Lower lobe of right lung (tissue), 2 donors: Measurements from ENCODE around the gene OOSP4B. TPM values are rescaled to one million over a fixed set of nuclear protein-coding genes. Genes with fewer than 3 reads are reported as not detected.

ENCODE experiments used
- ATAC-seq, 2 donors: fragments of 200-7000 bp; cut with Tn5 transposase; one replicate each; pipeline ENCODE4 v1.9.1; 2020 to 2022; ENCODE audit warnings: mild to moderate bottlenecking in 2 of 2, moderate library complexity in 2 of 2
- DNase-seq: peaks from one replicate; pipeline ENCODE4 v3.0.0-alpha.2; 2020
- H3K27ac ChIP-seq: fragments of 200-600 bp; one replicate; pipeline ENCODE4 v1.8.0; 2022
- H3K27me3 ChIP-seq: fragments of 200-600 bp; one replicate; pipeline ENCODE4 v1.8.0; 2022; ENCODE audit warnings: low read depth
- H3K36me3 ChIP-seq: fragments of 200-600 bp; one replicate; pipeline ENCODE4 v1.8.0; 2022; ENCODE audit warnings: mild to moderate bottlenecking
- H3K4me1 ChIP-seq: fragments of 200-600 bp; one replicate; pipeline ENCODE4 v1.8.0; 2022
- H3K4me3 ChIP-seq: fragments of 200-600 bp; one replicate; pipeline ENCODE4 v1.8.0; 2022; ENCODE audit warnings: mild to moderate bottlenecking
- H3K9me3 ChIP-seq: fragments of 200-600 bp; one replicate; pipeline ENCODE4 v1.8.0; 2022
- CTCF ChIP-seq: fragments of 200-600 bp; IDR thresholded peaks from one replicate; pipeline ENCODE4 v1.8.0; 2022; ENCODE audit warnings: antibody characterized with exemption, mild to moderate bottlenecking
- intact Hi-C: fragments of 100-400 bp; cut with DNase I; formaldehyde crosslinking; loops from one replicate; pipeline ENCODE4 v1.11.0; 2022
- total RNA-seq: library from RNA; stranded (reverse); fragmentation: NEBNext Ultra II Directional; extraction: Animal tissue kit (Norgen Biotek cat#: 25700); gene quantifications from one replicate; pipeline ENCODE4 v1.2.1, GENCODE V29; 2021
- donor health status: DM: no; HTN: yes; CAD: no; lungs with severe emphysema.

The OOSP4B gene
- total RNA-seq, 1 donor from 2014 or later = not detected

GRCh38 chr11:59983212-59983611 lies 33.8 kb upstream of the OOSP4B start:
- Histone ChIP-seq H3K36me3 (no peaks in the 10 kb centered on the region), H3K4me3 (no peak overlapping the region), H3K4me1 (no peaks in the 10 kb centered on the region), H3K27me3 (no peaks in the 10 kb centered on the region), H3K27ac (no peak overlapping the region), H3K9me3 (no peaks in the 10 kb centered on the region)
- ATAC-seq (no peak), DNase-seq (no peak)
- intact Hi-C loops = no loop called here
- TF ChIP-seq CTCF = no peak

GRCh38 chr11:59984368-59984767 lies 32.6 kb upstream of the OOSP4B start:
- Histone ChIP-seq H3K27me3 (no peaks in the 10 kb centered on the region), H3K4me3 (no peak overlapping the region), H3K36me3 (no peaks in the 10 kb centered on the region), H3K4me1 (no peaks in the 10 kb centered on the region), H3K9me3 (no peaks in the 10 kb centered on the region), H3K27ac (no peak overlapping the region)
- DNase-seq (no peak), ATAC-seq (no peak)
- intact Hi-C loops = no loop called here
- TF ChIP-seq CTCF = no peak

- no peaks in the 10 kb centered on the region for H3K36me3 ChIP-seq
- H3K4me1 ChIP-seq = no peaks in the 10 kb centered on the region
- H3K27me3 ChIP-seq = no peaks in the 10 kb centered on the region
- intact Hi-C loops = no loop called here
- H3K4me3 ChIP-seq = no peak overlapping the region
- ATAC-seq (no peak), DNase-seq (no peak)
- no peak for TF ChIP-seq CTCF
- H3K9me3 ChIP-seq = peaks cover 3% of the 10 kb centered on the region
- no peak overlapping the region for H3K27ac ChIP-seq
These were observed 26.6 kb upstream of the OOSP4B start for GRCh38 chr11:59990421-59990820.

- DNase-seq = no peak
- TF ChIP-seq CTCF = no peak
- ATAC-seq = no peak
- no peak overlapping the region for H3K4me3 ChIP-seq
- no peaks in the 10 kb centered on the region for H3K27me3 ChIP-seq
- no peak overlapping the region for H3K27ac ChIP-seq
- no peaks in the 10 kb centered on the region for H3K36me3 ChIP-seq
- H3K9me3 ChIP-seq = peaks cover 3% of the 10 kb centered on the region
- H3K4me1 ChIP-seq = no peaks in the 10 kb centered on the region
- intact Hi-C loops = no loop called here
These were observed 24.6 kb upstream of the OOSP4B start for GRCh38 chr11:59992425-59992824.

GRCh38 chr11:59997800-59998199 lies 19.2 kb upstream of the OOSP4B start:
- ATAC-seq = no peak
- no peaks in the 10 kb centered on the region for H3K36me3 ChIP-seq
- H3K4me1 ChIP-seq = no peaks in the 10 kb centered on the region
- H3K27ac ChIP-seq = no peak overlapping the region
- no peak for DNase-seq
- no peaks in the 10 kb centered on the region for H3K9me3 ChIP-seq
- H3K4me3 ChIP-seq = no peak overlapping the region
- no peak for TF ChIP-seq CTCF
- H3K27me3 ChIP-seq = no peaks in the 10 kb centered on the region
- intact Hi-C loops = no loop called here

GRCh38 chr11:59999691-60000090 lies 17.3 kb upstream of the OOSP4B start:
- no peaks in the 10 kb centered on the region for H3K27me3 ChIP-seq
- no peaks in the 10 kb centered on the region for H3K36me3 ChIP-seq
- H3K27ac ChIP-seq = no peak overlapping the region
- H3K4me3 ChIP-seq = no peak overlapping the region
- no peak for DNase-seq
- H3K9me3 ChIP-seq = no peaks in the 10 kb centered on the region
- no peaks in the 10 kb centered on the region for H3K4me1 ChIP-seq
- no peak for ATAC-seq
- intact Hi-C loops = no loop called here
- no peak for TF ChIP-seq CTCF
